GM21619 (cell line): Measurements from ENCODE around the gene TBC1D14.

Source experiments
- ATAC-seq: cut with Tn5 transposase; IDR thresholded peaks from one replicate; pipeline ENCODE4 v1.9.1; 2021; ENCODE audit not compliant: unreplicated experiment

TBC1D14 gene

GRCh38 chr4:7016512-7016911 is 106.9 kb downstream of the TBC1D14 start:
- no peak for ATAC-seq

DNA sequence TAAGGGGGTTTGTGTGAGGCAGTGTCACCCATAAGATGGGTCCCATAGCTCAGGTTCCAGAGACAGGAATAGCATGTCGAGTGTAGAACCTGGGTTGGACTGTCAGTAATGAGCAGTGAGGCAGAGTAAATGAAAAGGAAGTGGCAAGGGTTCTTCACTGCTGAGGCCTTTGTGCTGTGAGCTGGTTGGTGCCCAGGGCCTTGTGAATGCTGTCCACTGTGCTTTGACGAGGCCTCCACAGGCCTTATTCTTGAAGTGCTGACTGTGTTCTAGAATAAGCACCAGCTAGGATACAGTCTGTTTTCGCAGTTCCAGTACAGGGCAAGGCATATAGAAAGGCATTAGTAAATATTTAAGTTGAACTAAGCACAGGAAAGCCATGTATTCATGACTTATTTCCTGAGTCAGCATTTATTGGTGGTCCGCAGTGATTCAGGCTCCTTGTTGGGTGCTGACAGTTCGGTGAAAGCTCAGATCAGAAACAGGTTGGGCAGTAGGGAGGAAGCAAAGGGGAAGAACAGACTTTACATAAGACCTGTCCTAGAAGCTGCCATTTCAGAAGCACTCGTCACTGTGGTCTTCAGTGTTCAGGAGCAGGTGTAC is 107.9 kb downstream of the TBC1D14 start:
- ATAC-seq, result no peak

DNA sequence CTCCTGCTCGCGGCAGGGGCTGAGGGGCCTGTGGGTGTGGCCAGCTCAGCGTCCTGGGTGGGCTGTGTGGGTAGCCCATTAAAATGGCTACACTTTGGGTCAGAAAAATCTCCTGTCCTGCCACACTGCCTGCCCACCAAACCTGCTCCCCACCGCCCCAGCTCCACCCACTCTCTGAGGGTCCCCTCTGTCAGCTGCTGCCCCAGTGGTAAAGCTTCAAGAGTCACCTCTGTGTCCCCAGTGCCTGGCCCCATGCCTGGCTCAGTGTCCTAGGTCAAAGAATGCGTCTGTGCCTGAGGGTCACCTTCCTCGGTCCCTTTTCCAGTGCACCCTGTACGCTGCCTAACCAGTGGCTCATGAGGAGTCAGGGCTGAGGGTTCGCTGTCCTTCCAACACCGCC is 108.7 kb downstream of the TBC1D14 start:
- no peak for ATAC-seq

DNA sequence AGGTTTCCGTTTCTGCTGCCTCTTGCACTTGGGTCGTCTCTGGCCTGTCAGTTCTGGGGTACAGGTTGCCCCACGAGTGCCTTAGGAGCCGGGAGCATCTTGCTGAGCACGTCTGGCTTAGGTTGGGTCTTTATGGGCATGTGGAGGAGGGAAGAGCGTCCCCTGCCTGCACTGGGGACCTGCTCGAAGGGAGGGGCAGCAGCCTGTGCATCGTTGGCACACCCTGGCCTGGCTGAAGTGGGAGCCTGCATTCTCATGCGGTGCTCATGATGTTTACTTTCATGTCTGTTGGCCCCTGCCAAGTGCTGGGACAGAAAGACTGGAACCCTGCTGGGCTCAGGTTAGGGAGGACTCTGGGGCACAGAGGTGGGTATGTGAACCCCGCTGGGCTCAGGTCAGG is 109.7 kb downstream of the TBC1D14 start:
- no peak for ATAC-seq

GRCh38 chr4:7020290-7020689 is 110.7 kb downstream of the TBC1D14 start:
- ATAC-seq, result no peak

- ATAC-seq, result no peak
Observed at GRCh38 chr4:7020856-7021255, 111.2 kb downstream of the TBC1D14 start.

DNA sequence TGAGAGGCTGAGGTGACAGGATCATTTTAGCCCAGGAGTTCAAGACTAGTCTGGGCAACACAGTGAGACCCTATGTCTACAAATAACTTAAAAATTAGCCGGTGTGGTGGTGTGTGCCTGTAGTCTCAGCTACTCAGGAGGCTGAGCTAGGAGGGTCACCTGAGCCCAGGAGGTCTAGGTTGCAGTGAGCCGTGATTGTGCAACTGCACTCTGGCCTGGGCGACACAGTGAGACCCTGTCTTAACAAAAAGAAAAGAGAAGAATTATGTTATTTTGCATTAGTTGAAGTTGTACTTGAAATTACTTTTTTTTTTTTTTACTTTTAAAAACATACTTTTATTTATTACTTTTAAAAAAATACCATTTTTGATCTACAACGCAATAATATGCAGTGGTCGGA is 111.7 kb downstream of the TBC1D14 start:
- ATAC-seq, result no peak

DNA sequence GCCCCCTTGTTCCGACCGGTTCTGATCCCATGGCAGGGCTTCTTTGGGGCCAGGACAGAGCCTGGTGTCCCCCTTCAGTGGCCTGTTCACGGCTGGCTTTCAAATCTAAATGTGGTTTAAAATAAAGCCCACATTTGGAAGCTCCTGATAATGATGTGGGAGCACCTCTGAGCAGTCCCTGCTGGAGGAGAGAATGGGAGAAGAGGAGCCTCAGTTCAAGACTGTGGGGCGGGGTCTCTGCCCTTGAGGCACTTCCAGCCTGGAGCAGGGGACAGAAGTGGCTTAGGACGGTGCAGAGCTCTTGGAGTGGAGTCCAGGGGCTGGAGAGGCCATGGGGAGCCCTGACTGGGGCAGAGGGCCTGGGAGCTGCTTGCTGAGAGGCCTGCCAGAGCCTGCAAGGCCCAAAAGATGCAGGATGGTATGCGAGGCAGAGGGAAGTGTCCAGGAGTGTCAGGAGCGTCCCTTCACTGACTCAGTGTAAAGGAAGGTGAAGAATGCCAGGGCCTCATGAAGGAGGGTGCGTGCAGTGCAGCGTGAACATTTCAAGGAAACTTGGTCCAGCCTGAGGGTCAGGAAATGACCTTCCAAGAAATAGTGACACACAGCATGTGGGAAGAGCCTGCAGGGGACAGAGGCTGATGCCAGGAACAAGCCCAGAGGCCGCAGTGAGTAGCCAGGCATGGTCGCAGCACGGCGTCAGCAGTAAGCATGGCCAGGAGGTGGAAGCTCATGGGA is 112.5 kb downstream of the TBC1D14 start:
- ATAC-seq, result no peak

GRCh38 chr4:7023486-7023885 is 113.9 kb downstream of the TBC1D14 start:
- no peak for ATAC-seq

DNA sequence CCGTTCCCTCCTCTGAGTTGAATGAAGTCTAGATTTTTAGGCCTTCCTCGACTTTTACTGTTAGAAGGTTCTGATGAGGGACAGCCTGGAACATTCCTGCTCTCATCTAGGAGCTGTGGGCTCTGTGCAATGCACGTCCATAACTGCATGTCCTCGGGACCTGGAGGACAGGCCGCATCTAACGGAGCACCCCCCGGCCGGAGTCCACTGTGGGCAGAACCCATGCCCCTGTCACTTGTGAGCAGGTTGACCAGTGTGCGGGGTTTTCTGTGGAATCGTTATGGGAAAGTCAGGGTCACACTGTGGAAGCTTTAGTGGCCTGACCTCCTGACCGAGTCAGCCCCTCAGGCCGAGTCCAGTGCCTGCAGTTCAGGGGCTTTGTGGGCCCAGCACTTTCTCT is 114.3 kb downstream of the TBC1D14 start:
- ATAC-seq, result no peak

- ATAC-seq, result no peak
Observed at GRCh38 chr4:7024336-7024890, 114.8 kb downstream of the TBC1D14 start.

GRCh38 chr4:7025040-7025602 is 115.5 kb downstream of the TBC1D14 start:
- no peak for ATAC-seq

DNA sequence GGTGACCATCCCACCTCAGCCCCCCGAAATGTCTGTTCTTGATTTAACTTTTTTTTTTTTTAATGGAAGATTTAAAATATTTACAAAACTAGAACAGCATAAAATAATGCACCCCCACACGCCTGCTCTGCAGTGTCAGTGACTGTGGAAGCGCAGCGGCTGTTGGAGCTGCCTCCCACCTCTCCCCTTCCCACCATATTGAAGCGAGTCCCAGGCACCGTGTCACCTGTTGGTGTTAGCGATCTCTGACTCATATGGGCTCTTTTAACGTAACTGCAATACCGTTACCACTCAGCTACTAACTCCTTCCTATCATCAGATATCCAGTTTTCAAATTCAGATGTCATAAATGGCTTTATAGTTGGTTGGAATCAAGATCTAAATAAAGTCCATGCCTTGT is 116.5 kb downstream of the TBC1D14 start:
- no peak for ATAC-seq

- no peak for ATAC-seq
Observed at GRCh38 chr4:7027284-7027683, 117.7 kb downstream of the TBC1D14 start.

GRCh38 chr4:7027913-7028312 is 118.3 kb downstream of the TBC1D14 start:
- no peak for ATAC-seq

DNA sequence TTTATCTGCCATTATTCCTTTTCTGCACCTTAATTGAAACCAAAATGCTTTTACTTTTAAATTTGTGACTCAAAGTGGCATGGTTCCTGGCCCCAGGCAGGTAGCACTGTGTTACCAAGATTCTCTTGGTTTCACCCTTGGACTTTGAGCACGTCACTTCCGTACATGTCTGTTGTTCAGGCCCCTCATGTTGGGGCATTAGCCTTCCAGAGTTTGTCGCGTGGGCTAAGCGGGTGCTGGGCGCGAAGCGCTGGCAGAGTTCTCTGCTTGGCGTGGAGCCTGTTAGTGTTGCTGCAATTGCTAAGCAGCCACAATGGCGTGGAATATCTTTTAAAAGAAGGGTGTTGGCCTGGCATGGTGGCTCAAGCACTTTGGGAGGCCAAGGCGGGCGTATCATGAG is 119.6 kb downstream of the TBC1D14 start:
- ATAC-seq, result no peak

DNA sequence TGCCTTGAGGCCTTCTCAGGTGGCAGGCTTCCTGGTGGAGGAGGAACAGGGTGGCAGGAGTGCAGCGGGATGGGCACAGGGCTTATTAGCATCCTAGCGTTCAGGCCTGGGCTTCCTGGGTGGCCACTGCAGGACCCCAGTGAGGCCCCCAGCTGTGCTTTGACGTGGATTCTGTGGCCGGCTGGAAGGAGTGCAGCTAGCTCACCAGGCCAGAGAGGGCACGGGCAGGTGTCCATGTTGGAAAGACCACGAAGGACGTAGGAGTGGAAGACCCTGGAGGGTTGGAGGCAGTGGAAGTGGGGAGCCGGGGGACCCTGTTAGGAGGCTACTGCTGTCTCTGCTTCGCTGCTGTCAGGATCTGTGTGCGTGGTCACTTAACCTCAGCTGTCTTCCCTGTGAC is 120.3 kb downstream of the TBC1D14 start:
- no peak for ATAC-seq

DNA sequence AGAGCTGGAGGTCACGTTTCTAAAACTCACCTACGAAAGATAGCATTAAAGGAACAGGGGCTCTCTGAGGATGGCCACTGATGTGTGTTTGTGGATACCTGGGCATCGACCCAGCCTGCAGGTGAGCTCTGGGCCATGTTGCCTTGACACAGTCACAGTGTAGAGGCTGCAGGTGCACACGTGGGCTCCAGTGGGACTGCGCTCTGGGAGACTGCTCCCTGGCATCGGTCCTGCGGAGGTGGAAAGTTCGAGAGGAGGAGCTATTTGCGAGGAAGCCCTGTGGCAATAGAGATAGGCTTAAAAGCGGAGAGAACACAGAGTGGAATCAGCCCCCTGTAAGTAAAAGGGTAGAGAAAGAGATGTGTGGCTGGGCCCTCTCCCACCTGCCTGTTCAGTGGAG is 121.2 kb downstream of the TBC1D14 start:
- no peak for ATAC-seq

GRCh38 chr4:7031558-7032449 is 122.2 kb downstream of the TBC1D14 start:
- ATAC-seq, result no peak

DNA sequence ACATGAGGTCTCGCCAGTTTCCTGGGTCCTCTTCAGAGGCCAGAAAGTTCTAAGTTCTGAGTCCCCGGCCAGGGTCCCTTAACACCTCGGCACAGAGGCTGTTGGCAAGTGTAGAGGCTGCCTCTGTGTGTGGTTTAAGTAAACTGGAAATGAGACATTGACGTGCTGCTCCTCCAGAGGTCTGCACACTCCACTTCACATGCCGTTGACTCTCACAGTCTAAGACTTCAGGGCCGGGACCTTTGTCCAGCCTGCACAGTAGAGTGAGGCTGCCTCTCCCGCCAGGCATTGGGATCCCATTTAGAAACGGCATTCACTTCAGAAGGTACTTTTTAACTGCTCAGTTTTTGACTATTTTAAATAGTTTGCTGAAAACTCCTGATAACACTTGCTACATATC is 123.0 kb downstream of the TBC1D14 start:
- ATAC-seq, result no peak
